Stomach (tissue), 4 donors: ENCODE data around the gene SLC6A11.

Experiments
- POLR2A ChIP-seq, 4 donors: fragments of 450-650 bp; IDR thresholded peaks; one replicate each; pipeline ENCODE4 v1.6.1; 2016; ENCODE audit warnings: antibody characterized with exemption in 4 of 4, control low read depth in 2 of 4, mild to moderate bottlenecking in 1 of 4, moderate library complexity in 1 of 4
- POLR2AphosphoS5 ChIP-seq, 3 donors: sonication (generic); formaldehyde crosslinking; IDR thresholded peaks; one replicate each; pipeline ENCODE4 v1.6.1; 2016; ENCODE audit warnings: antibody characterized with exemption in 3 of 3
- TF ChIP-seq, protein P1 (sequence below), 7 experiments: fragments of 450-650 bp in 4 of 7; fragments of 200-600 bp in 3 of 7; sonication (generic) in 3 of 7; IDR thresholded peaks; one replicate each; pipeline ENCODE4 v1.5.1; 2016 to 2019; ENCODE audit warnings: antibody characterized with exemption in 7 of 7, control low read depth in 2 of 7, mild to moderate bottlenecking in 1 of 7

DNA sequence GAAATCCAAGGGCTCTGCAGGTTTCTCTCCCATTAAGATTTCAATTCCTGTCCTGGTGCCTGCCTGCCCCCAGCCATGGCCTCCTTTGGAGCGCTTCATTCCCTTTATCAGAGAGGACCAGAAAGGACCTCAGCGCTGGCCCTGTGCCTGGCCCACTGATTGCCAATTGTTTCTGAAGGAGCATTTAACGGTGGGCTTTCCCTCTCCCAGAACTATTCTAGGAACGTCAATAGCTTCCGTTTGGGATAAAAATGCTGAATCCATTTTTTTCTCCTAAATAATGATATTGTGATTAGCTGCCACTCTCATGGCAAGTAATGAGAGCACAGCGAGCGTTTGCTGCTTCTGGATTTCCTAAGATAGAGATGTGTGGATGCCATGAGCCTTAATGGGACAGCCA is 164.3 kb downstream of the SLC6A11 start:
- no peak for TF ChIP-seq POLR2A (IDR thresholded peaks at IDR 0.05)
- TF ChIP-seq, protein P1, sequence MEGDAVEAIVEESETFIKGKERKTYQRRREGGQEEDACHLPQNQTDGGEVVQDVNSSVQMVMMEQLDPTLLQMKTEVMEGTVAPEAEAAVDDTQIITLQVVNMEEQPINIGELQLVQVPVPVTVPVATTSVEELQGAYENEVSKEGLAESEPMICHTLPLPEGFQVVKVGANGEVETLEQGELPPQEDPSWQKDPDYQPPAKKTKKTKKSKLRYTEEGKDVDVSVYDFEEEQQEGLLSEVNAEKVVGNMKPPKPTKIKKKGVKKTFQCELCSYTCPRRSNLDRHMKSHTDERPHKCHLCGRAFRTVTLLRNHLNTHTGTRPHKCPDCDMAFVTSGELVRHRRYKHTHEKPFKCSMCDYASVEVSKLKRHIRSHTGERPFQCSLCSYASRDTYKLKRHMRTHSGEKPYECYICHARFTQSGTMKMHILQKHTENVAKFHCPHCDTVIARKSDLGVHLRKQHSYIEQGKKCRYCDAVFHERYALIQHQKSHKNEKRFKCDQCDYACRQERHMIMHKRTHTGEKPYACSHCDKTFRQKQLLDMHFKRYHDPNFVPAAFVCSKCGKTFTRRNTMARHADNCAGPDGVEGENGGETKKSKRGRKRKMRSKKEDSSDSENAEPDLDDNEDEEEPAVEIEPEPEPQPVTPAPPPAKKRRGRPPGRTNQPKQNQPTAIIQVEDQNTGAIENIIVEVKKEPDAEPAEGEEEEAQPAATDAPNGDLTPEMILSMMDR (IDR thresholded peaks at IDR 0.05) = no peak
- no peak for TF ChIP-seq POLR2AphosphoS5 (IDR thresholded peaks at IDR 0.05)
